22Rv1 (cell line): ENCODE data around the gene GPHA2.

Experiments used
- H3K27ac ChIP-seq: fragments of 450-650 bp; 2 replicates; pipeline ENCODE4 v1.5.1; 2017
- CTCF ChIP-seq: fragments of 450-650 bp; IDR thresholded peaks from 2 replicates; pipeline ENCODE4 v1.5.1; 2017; ENCODE audit warnings: mild to moderate bottlenecking
- ZFX ChIP-seq: fragments of 450-650 bp; IDR thresholded peaks from 2 replicates; pipeline ENCODE4 v1.6.1; 2017; ENCODE audit warnings: antibody characterized with exemption, borderline replicate concordance

GPHA2 gene

GRCh38 chr11:64967375-64967774 is 31.7 kb upstream of the GPHA2 start:
- TF ChIP-seq ZFX (no peak), CTCF (no peak)
- no peak overlapping the region for H3K27ac ChIP-seq

DNA sequence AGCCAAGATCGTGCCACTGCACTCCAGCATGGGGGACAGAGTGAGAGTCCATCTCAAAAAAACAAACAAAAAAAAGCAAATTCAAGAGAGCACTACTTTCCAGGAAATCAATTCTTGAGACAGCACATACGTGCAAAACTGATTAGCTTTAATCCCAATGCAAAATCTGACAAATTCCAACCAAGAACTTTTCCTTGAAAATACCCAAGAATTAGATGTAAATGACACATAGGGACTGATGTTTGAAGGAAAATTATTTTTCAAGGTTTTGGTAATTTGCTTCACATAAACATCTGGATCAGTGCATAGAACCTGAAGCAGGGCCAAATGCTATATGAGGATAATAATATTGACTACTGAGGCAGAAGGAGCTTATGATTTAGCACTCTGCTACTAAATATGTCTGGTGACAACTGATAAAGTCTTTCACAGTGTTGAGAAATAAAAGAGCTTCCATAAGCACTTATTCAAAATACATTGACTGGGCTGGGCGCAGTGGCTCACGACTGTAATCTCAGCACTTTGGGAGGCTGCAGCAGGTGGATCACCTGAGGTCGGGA is 27.5 kb upstream of the GPHA2 start:
- no peak overlapping the region for H3K27ac ChIP-seq
- TF ChIP-seq CTCF (no peak), ZFX (no peak)

DNA sequence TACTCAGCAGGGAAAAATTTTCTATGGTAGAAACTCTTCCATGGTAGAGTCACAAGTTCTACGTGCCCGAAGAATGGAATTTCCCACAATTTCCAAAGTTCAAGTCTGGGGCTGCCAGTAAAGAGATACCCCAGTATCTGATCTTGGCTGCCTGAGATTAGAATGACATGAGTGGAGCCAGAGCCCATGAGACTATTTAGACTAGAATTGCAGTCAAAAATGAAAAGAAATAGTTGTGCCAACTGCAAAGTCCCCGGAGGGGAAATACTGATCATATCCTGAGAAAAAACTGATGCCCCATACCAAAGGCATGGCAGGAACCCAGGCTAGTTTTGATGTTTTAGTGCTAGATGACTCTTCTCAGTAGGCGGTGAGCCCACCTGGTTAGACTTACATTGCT is 25.0 kb upstream of the GPHA2 start:
- TF ChIP-seq ZFX, result no peak
- TF ChIP-seq CTCF, result no peak
- H3K27ac ChIP-seq, result no peak overlapping the region

DNA sequence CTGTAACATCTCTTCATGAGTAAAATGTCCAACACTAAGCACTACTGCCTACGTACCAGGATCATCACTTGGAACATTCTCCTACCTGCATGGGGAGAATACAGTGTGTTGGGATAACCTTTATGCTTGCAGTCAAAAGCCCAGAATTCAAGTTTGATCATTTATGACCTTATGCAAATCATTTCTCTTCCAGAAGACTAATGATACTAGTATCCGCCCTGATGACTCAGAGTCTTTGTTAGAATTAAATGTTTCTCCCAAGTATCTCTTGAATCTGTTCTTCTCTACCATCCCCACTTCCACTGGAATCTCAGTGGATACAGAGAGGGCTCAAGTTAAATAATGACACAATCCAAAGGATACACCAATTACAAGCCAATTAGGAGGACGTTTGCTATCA is 23.8 kb upstream of the GPHA2 start:
- no peak overlapping the region for H3K27ac ChIP-seq
- TF ChIP-seq ZFX, result no peak
- TF ChIP-seq CTCF, result no peak

- no peak overlapping the region for H3K27ac ChIP-seq
- no peak for TF ChIP-seq CTCF
- no peak for TF ChIP-seq ZFX
These were observed 18.5 kb upstream of the GPHA2 start for GRCh38 chr11:64954201-64954600.

DNA sequence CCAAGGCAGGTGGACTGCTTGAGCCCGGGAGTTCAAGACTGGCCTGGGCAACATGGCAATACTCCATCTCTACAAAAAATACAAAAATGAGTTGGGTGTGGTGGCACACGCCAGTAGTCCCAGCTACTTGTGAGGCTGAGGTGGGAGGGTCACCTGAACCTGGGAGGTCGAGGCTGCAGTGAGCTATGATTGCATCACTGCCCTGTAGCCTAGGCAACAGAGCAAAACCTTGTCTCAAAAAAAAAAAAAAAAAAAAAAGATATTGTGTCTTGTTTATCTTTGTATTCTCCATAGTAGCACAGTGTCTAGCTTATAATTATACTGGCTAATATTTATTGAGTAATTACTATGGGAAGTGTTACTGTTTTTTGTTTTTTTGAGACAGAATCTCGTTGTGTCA is 15.8 kb upstream of the GPHA2 start:
- no peak for TF ChIP-seq ZFX
- TF ChIP-seq CTCF, result no peak
- no peak overlapping the region for H3K27ac ChIP-seq

GRCh38 chr11:64947208-64947814 is 11.6 kb upstream of the GPHA2 start:
- no peak overlapping the region for H3K27ac ChIP-seq
- TF ChIP-seq CTCF (no peak), ZFX (no peak)
